ENCODE measurements around the gene ULK2.

GRCh38 chr17:19733953-19734526 lies 133.7 kb downstream of the ULK2 start:
- TF ChIP-seq EZH2 (IDR thresholded peaks at IDR 0.05; ENCODE audit: insufficient read depth, poor library complexity, severe bottlenecking) (no peak), EZH2phosphoT487 (IDR thresholded peaks at IDR 0.05; ENCODE audit: insufficient read depth, low read depth) (no peak)
